ENCODE measurements around the gene HSPE1.

DNA sequence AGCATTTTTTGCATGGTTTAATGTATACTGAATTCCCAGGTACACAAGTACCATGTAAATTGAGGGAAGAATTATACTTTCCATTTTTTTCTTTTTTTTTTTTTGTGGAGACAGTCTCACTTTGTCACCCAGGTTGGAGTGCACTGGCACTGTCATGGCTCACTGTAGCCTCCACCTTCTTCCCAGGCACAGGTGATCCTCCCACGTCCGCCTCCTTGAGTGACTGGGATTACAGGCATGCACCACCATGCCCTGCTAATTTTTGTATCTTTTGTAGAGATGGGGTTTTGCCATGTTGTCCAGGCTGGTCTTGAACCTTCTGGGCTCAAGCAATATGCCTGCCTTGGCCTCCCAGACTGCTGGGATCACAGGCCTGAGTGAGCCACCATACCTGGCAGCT is 3.8 kb downstream of the HSPE1 start:
- no peak for TF ChIP-seq EZH2 (IDR thresholded peaks at IDR 0.05; ENCODE audit: low read length, missing control alignments)
- TF ChIP-seq, protein P1, sequence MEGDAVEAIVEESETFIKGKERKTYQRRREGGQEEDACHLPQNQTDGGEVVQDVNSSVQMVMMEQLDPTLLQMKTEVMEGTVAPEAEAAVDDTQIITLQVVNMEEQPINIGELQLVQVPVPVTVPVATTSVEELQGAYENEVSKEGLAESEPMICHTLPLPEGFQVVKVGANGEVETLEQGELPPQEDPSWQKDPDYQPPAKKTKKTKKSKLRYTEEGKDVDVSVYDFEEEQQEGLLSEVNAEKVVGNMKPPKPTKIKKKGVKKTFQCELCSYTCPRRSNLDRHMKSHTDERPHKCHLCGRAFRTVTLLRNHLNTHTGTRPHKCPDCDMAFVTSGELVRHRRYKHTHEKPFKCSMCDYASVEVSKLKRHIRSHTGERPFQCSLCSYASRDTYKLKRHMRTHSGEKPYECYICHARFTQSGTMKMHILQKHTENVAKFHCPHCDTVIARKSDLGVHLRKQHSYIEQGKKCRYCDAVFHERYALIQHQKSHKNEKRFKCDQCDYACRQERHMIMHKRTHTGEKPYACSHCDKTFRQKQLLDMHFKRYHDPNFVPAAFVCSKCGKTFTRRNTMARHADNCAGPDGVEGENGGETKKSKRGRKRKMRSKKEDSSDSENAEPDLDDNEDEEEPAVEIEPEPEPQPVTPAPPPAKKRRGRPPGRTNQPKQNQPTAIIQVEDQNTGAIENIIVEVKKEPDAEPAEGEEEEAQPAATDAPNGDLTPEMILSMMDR (conservative IDR thresholded peaks at IDR 0.05 in 1 of 2, IDR thresholded peaks at IDR 0.05 in 1 of 2; ENCODE audit: low read depth in 1 of 2, low read length in 2 of 2): no peak

Measured in fibroblast of lung (primary cell).